ENCODE results near the gene STAU1.
A peak's percentile ranks its signal among the peaks of the same experiment; 100 is the strongest.
"Not testable (repeated sequence)": the region's sequence is repeated elsewhere in the genome, so short reads cannot be mapped to it uniquely, and the experiment has no call there.

Gene STAU1

DNA sequence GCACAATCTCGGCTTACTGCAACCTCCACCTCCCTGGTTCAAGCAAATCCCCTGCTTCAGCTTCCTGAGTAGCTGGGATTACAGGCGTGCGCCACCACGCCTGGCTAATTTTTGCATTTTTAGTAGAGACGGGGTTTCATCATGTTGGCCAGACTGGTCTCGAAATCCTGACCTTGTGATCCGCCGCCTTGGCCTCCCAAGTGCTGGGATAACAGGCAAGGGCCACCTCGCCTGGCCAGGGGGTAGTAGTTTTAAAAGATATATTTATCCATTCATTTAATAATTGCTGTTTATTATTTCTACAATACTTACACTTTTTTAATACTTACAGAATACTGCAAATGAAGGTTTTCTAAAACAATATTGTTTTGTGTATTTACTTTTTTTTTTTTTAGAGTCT lies 15.6 kb upstream of the STAU1 start:
- DNase-seq (ENCODE audit: low read depth): no peak

DNA sequence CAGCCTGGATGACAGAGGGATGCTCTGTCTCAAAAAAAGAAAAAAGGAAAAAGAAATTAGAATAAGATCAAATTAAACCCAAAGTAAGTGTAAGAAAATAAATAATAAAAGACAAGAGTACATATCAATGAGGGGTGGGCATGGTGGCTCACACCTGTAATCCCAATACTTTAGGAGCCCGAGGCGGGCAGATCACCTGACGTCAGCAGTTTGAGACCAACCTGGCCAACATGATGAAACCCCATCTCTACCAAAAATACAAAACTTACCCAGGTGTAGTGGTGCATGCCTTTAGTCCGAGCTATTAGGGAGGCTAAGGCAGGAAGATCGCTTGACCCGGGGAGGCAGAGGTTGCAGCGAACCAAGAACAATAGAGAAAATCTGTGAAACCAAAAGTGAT lies 14.9 kb upstream of the STAU1 start:
- no peak for DNase-seq (ENCODE audit: low read depth)

DNA sequence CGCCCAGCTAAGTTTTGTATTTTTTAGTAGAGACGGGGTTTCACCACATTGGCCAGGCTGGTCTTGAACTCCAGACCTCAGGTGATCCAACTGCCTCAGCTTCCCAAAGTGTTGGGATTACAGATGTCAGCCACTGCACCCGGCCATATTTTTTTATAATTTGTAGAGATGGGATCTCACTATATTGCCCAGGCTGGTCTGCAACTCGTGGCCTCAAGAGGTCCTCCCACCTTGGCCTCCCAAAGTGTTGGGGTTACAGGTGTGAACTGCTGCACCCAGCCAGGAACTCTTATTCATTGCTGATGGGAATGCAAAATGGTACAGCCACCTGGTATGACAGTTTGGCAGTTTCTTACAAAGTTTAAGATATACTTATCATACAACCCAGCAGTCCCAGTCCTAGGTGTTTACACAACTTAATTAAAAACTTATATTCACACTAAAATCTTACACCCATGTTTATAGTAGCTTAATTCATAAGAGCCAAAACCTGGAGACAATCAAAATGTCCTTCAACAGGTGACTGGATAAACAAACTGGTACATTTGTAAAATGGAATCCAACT lies 11.7 kb upstream of the STAU1 start:
- DNase-seq (ENCODE audit: low read depth): no peak

DNA sequence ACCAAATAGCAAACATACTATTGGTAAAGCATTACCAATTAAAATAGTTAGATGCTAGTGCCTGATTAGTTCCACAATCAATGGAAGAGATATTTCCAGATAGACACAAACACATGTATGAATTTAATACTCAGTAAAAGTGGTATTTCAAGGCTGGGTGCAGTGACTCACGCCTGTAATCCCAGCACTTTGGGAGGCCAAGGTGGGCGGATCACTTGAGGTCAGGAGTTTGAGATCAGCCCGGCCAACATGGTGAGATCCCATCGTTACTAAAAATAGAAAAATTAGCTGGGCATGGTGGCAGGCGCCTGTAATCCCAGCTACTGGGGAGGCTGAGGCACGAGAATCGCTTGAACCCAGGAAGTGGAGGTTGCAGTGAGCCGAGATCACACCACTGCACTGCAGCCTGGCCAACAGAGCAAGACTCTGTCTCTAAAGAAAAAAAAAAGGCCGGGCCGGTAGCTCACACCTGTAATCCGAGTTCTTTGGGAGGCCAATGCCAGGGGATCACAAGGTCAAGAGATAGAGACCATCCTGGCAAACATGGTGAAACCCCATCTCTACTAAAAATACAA lies 4.9 kb upstream of the STAU1 start:
- DNase-seq (ENCODE audit: low read depth): not testable (repeated sequence)

DNA sequence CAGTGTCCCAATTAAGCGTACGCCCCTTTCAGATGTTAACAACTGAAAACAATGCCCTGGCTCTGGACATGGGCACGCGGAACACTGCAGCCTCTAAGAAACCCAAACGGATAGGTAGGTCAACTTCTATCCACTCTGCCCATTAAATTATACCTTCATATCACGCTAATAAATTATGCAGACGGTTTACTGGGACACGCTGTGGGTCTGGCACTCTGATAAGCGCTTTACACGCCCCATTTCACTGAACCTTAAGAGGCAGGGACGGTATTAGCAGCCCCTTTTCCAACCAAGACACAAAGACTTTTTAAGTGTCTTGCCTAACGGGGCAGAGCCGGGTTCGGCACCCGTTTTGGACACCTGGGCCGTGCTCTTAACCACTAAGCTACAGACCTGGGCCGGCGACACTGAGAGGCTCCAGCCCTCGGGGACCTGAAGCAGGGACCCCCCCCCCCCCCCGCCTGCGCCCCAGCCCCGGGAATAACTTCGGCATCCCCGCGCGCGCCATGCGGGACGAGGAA lies 744 bp downstream of the STAU1 start:
- peak; percentile 6 for DNase-seq (ENCODE audit: low read depth)

DNA sequence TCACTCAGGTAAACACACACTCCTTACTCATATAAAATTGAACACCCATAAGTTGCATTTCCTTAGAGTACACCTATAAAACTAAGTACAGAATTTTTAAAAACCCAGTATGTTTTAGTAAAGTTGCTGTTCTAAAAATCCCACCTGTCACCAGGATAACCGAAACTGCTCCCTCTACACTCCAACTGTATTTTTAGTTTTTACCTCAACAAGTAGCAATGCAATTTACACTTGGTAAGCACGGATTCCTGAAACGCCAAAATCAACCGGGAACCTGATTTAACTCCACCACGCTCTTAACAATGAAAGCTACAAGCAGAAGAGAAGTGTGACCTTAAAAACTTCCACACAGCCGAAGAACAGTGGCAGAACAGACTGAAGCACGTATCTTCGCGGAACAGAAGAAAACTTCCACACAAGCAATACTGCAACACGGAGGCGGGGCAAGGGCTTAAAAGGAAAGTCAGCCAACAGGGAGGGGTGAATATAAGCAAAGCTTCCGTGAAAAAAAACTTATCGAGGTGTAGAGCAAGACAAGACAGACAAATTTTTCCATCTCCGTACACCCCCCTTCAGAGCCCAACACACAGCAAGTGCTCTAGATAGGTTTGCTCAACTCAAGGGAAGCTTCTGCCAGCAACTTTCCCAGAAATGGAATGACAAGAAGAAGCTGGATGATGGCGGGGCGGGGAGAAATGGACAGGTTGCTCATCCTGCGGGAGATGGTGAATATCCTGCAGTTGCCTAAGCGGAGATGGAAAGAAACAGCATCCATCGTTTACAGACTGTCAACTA lies 1.4 kb downstream of the STAU1 start:
- DNase-seq (ENCODE audit: low read depth): peak; percentile 58

DNA sequence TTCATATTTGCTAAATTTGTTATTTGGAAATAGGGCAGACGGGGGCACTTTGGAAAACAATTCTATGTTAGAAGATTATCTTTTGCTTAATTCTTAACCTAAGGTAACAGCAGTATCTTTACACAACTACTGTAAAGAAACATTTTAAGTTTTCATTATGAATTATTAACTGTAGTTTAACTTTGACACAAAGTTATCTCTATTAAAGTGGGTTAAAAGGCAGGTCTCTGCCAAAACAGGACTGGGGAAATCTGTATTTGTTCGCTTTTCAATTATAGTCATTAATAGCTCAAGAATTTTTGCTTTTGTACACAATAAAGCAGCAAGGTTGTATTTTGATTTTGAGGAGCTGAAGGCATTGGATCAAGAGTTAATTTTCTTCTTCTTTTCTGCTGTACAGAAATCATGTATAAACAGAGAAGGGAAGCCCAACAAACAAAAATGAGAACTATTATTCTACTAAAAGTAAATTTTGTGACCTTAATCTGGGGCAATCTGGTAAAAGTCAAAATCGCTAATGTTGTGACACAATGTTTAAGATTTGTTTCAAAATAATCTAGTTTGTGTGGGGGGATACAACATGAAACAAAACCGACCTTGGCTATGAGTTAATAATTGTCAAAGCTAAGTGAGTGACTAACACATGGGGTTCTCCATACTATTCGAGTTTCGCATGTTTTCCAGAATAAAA lies 2.9 kb downstream of the STAU1 start:
- DNase-seq (ENCODE audit: low read depth): no peak

DNA sequence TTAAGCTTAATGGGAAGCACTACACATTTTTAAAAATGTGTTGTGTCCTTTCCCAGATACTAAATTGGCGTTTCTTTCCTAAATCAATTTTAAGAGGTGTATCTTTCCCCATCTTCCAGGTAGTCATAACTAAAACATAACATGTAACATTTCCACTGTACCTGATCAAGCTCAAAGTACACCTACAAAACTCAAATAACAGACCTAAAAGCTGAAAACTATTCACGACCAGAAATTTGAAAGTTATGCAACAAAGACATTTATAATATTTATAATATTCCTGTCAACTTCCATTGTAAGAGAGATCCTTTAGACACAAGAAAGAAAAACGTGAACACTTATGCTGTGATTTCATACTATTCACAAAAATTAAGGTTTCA lies 3.5 kb downstream of the STAU1 start:
- no peak for DNase-seq (ENCODE audit: low read depth)

DNA sequence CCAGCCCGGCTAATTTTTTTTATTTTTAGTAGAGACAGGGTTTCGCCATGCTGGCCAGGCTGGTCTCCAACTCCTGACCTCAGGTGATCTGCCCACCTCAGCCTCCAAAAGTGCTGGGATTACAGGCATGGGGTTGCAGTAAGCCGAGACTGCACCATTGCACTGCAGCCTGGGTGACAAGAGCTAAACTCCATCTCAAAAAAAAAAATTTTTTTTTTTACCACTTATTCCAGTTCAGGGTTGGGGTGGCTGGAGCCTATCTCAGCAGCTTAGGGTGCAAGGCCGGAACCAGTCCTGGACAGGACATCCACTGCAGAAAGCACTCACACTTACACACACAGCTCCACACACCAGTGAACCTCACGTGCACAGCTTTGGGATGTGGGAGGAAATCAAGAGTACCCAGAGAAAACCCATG lies 4.0 kb downstream of the STAU1 start:
- DNase-seq (ENCODE audit: low read depth): not testable (repeated sequence)

DNA sequence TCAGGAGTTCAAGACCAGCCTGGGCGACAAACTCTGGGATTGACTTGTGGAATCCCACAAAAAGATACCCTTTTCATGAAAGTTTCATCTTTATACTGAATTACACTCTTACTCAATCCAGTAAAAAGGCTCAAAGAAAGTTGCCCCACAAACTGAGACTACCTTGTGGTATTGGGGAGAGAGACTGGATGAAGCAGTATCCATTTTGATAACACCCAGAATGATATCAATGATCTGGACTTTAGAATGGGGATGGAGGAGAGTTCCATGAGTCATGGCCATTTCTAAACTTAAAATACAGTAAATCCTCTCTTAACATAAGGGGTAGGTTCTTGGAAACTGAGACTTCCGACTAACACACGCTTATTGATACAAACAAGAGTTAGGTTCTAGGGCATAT lies 4.7 kb downstream of the STAU1 start:
- DNase-seq (ENCODE audit: low read depth): no peak

DNA sequence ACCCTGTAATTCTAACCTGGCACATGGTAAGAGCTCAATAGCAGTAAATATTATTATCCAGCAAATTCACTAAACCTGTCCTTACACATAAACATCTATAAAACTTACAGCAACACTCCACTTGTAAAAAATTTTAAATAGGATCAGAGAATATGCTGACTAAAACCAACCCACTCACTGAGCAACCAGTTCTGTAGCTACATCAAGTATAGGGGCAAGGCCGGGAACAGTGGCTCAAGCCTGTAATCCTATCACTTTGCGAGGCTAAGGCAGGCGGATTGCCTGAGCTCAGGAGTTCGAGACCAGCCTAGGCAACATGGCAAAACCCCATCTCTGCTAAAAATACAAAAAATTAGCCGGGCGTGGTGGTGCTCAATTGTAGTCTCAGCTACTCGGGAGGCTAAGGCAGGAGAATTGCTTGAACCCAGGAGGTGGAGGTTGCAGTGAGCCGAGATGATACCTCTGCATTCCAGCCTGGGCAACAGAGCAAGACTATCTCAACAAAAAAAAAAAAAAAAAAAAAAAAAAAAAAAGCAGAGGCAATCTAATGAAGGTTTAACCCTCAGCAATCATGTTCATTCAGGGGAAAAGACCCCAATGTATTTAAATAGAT lies 6.8 kb downstream of the STAU1 start:
- no peak for DNase-seq (ENCODE audit: low read depth)

DNA sequence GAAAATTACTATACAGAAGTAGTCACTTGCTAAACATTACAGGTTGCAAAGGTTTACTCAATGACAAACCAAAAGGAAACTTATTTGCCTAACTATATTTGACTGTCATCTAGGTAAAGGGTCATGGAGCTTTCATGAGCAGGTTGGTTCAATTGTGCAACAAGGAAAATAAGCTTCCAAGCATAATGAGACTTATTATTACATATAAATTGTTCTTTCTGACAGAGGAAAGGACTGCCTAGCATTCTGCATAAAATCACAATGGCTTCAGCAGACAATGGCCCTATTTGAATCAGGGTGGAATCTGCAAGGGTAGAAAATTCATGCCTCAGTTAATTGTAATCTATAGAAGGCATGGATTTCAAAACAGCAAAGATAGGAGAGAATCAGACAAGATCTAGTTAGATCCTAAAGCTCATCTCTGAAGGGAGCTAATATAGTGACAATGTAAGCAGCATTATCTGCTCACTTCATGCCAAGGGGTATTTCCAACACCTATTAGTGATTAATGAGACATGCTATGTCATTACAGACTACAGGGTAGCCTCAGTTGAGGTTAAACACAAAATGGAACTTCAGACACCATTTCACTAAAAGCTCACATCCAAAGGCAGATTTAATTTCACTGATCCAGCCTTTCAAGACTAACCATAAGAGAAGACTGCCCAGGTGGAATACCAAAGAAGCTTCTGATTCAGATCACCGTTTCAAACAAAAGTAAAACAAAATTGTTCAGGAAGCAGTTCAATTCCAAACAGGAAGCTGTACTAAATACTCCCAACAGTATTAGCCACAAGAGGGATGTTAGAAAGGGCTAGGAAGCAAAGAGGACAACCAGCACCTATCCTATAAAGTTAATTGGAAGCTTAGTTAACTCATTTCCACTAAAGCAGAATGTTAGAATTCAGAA lies 8.5 kb downstream of the STAU1 start:
- no peak for DNase-seq (ENCODE audit: low read depth)

DNA sequence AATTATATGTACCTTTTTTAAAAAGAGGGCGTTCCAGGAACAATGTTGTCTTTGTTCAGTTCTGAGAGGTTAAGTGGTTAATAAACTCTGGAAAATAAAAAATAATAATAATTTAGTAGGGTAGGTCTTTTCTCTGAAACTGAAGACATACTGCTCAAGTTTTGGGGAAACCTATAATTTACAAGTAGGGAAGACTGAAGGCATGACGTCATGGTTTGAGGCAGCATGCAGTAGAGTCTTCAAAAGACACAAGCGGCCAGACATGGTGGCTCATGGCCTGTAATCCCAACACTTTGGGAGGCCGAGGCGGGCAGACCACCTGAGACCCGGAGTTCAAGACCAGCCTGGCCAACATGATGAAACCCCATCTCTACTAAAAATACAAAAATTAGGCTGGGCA lies 14.0 kb downstream of the STAU1 start:
- no peak for DNase-seq (ENCODE audit: low read depth)

DNA sequence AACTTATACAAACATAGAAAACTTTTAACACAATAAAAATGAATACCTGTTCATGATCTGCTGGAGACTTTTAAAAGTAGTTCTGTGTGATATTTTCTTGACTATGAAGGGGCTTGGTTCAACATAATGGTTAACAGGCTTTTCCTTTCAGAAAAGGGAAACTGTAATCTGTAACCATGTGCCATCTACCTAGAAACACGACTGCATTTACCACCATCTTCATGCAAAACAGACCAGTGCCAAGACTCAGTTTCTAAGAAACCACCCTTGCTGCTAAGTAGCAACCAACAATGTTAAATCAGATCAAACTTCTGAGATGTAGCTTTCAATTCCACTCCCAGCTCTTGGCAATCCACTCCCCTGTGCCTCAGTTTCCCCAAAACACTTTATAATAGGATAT lies 15.7 kb downstream of the STAU1 start:
- DNase-seq (ENCODE audit: low read depth): no peak

DNA sequence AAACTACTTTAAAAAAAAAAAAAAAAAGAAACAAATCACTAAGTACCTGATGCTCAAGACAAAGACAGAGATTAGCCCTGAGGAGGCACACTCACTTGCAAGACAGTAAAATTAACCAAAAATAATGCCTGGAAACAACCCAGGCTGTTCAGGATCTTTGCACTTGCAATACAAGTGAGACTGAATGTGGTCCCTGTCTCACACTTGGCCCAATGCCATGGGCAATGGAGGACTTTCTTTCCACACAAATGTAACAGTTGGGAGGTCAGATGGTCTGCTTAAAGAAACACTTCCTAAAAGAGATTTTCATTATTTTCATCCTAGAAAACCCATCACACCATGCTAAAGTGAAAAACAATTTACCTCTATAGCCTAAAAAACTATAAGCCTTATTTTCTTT lies 16.2 kb downstream of the STAU1 start:
- no peak for DNase-seq (ENCODE audit: low read depth)

DNA sequence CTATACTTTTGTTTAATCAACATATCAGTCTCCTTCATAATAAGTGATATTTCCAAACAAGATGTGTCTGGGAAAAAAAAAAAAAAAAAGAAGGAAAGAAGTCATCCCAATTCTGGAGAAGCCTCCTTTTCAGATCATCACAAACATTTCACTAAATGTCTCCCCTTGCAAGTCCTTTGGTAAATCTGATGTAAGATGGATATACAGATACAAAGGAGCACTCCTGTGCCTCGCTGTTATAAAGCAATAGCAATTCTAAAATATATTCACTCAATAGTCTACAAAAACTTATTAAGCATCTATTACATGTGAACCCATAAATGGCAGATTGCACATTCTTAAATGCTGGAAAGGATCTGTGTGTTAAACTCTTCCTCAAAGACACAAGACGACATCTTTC lies 17.4 kb downstream of the STAU1 start:
- DNase-seq (ENCODE audit: low read depth): no peak

DNA sequence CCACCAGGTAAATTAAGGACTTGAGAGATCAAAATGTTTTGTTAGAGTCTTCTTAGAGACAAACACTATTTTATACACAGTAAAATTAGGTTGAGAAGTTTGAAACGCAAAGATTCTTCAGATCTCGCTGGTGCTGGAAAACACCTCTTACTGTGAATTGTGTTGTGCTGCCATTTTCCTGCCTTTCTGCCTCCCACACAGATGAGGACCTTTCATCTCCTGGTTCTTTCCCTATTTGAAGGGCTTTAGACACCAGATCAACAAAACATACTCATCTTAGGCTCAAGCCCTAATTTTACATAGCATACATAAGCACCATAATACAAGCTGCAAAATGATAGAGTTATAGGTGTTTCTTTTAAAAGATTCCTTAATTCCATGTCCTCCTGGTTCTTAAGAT lies 18.6 kb downstream of the STAU1 start:
- DNase-seq (ENCODE audit: low read depth): no peak

DNA sequence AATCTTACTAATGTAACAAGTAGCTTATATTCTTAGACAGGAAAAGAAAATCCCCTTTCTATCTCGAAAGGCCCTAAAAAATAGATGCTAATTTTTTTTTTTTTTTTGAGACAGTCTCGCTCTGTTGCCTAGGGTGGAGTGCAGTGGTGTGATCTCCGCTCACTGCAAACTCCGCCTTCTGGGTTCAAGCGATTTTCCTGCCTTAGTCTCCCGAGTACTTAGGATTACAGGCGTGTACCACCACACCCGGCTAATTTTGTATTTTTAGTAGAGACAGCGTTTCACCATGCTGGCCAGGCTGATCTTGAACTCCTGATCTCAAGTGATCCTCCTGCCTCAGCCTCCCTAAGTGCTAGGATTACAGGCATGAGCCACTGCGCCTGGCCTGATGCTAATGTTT lies 19.3 kb downstream of the STAU1 start:
- not testable (repeated sequence) for DNase-seq (ENCODE audit: low read depth)

DNA sequence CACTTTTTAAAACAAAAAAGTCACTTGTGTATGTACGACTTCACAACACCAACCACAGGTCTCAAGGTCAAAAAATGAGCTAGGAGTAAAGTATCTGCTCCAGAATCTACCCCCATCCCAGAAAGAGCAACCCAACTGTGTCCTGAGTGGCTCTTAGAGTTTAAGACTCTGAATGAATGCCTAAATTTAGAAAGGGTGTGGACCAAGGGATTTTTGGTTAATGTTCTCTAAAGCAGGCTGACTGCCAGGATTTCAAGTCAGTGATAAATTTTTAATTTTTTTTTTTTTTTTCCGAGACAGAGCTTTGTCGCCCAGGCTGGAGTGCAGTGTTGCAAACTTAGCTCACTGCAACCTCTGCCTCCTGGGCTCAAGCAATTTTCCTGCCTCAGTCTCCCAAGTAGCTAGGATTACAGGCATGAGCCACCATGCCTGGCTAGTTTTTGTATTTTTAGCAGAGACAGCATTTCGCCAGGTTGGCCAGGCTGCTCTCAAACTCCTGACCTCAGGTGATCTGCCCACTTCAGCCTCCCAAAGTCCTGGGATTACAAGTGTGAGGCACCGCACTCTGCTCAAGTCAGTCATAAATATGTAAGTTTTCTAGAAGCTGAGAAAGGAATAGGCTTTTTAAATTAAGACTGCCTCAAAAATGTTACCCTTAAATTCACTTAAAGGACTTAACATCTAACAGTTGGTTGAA lies 20.2 kb downstream of the STAU1 start:
- no peak for DNase-seq (ENCODE audit: low read depth)

DNA sequence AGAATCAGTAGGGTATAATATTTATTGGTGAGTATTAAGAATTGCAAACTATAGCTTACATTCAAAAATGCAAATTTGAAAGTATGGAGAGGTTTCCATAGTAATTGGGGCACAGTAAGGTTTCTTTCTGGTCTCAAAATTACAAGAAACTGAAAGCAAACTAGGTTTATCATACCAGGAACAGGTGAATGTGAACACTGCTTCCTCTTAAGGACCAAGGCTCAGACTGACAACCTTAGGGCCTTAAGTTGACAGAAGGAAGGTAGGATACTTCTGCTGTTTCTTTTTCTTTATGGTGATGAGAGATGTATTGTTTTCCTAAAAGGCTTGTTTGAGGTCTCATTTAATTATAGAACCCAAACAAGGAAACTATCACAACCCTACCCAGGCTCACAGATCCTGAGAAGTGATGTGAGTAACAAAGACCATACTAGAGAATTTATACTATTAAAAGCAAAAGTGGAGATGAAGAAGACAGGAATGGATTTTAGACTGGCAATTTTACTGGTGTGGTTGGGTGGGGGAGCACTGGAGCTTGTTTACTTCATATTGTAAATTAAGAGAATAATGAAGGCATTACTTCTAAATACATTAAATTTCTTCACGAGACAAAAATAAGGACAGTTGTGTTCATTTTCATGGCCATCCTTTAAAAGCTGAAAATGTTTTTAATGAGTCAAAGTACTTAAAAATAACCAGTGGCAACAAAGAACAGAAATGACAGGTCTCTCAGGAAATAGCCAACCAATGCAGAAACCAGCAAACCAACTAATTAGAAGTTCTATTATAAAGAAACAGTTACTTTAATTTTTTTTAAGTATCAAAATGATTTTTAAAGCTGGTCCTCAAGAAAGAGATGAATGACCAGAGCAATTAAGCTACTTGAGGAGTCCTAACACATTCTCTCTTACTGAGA lies 21.3 kb downstream of the STAU1 start:
- DNase-seq (ENCODE audit: low read depth): no peak
